B cell (primary cell): ENCODE results near the gene IDH2. TPM values are rescaled to one million over a fixed set of nuclear protein-coding genes. Genes with fewer than 3 reads are reported as not detected.
"Not testable (repeated sequence)": the region's sequence is repeated elsewhere in the genome, so short reads cannot be mapped to it uniquely, and the experiment has no call there.

Experiments
- ATAC-seq: fragments of 200-7000 bp; cut with Tn5 transposase; one replicate; pipeline ENCODE4 v1.10.0; 2021; ENCODE audit warnings: low read depth, mild to moderate bottlenecking, moderate number of reproducible peaks, moderate library complexity
- CTCF ChIA-PET: fragments of 350-600 bp; sonication (Branson Sonifier 250); formaldehyde crosslinking; loops from one replicate; lab custom pipeline; 2021; ENCODE audit warnings: antibody characterized with exemption, inconsistent platforms; lab: Charles Lee
- POLR2A ChIA-PET: fragments of 350-600 bp; sonication (Branson Sonifier 250); formaldehyde crosslinking; loops from one replicate; lab custom pipeline; 2021; ENCODE audit warnings: antibody characterized with exemption; lab: Charles Lee
- DNase-seq: peaks from one replicate; pipeline ENCODE4 v3.0.0; 2013
- H2AFZ ChIP-seq: 2 replicates; pipeline ENCODE4 v1.6.1; 2012; ENCODE audit warnings: mild to moderate bottlenecking, low read depth, low read length; ENCODE audit not compliant: insufficient read depth, poor library complexity, severe bottlenecking
- H3K27ac ChIP-seq, 2 donors: 1 replicate in 1 of 2; 2 replicates in 1 of 2; pipeline ENCODE4 v1.5.1; 2012 to 2013; ENCODE audit warnings: low read length in 2 of 2, mild to moderate bottlenecking in 2 of 2, moderate library complexity in 1 of 2
- H3K27me3 ChIP-seq, 4 experiments: fragments of 200-600 bp in 1 of 4; sonication (generic) in 1 of 4; replicated peaks in 1 of 4; 1 replicate in 2 of 4; 2 replicates in 2 of 4; pipeline versions ENCODE4 v1.6.1 to v1.7.0; 2013 to 2016; ENCODE audit warnings: low read length in 3 of 4, mild to moderate bottlenecking in 2 of 4, mixed read lengths in 1 of 4, moderate library complexity in 1 of 4; ENCODE audit not compliant: insufficient read depth in 4 of 4, control insufficient read depth in 3 of 4; ENCODE audit errors: control extremely low read depth in 1 of 4
- H3K36me3 ChIP-seq, 2 experiments: replicated peaks in 1 of 2; 1 replicate in 1 of 2; 2 replicates in 1 of 2; pipeline versions ENCODE4 v1.6.1 to v1.7.1; 2013; ENCODE audit warnings: low read length in 1 of 2; ENCODE audit not compliant: insufficient read depth in 2 of 2, control insufficient read depth in 1 of 2; ENCODE audit errors: control extremely low read depth in 1 of 2, extremely low read depth in 1 of 2
- H3K4me1 ChIP-seq, 2 donors: fragments of 200-600 bp in 1 of 2; sonication (generic) in 1 of 2; 1 replicate in 1 of 2; 2 replicates in 1 of 2; pipeline versions ENCODE4 v1.5.1 to v1.6.1; 2013 to 2017; ENCODE audit warnings: low read length in 2 of 2; ENCODE audit not compliant: control insufficient read depth in 2 of 2, insufficient read depth in 2 of 2
- H3K4me2 ChIP-seq: replicated peaks from 2 replicates; pipeline ENCODE3; 2012; ENCODE audit warnings: mild to moderate bottlenecking, low read depth, low read length; ENCODE audit not compliant: poor library complexity, severe bottlenecking
- H3K4me3 ChIP-seq, 5 experiments: fragments of 200-600 bp in 1 of 5; sonication (generic) in 1 of 5; 1 replicate in 3 of 5; 2 replicates in 2 of 5; pipeline versions ENCODE4 v1.5.1 to v1.7.0; 2011 to 2016; ENCODE audit warnings: low read length in 4 of 5, mild to moderate bottlenecking in 4 of 5, low read depth in 2 of 5, control low read depth in 1 of 5, moderate library complexity in 1 of 5; ENCODE audit not compliant: insufficient read depth in 1 of 5; ENCODE audit errors: control extremely low read depth in 1 of 5, extremely low read depth in 1 of 5
- H3K79me2 ChIP-seq: fragments of 200-600 bp; sonication (generic); one replicate; pipeline ENCODE4 v1.6.0; 2016; ENCODE audit warnings: low read length; ENCODE audit not compliant: control insufficient read depth, insufficient read depth
- H3K9ac ChIP-seq: fragments of 200-600 bp; sonication (generic); 2 replicates; pipeline ENCODE4 v1.6.1; 2017; ENCODE audit warnings: mild to moderate bottlenecking, low read length, moderate library complexity
- H3K9me3 ChIP-seq, 3 donors: one replicate each; pipeline versions ENCODE4 v1.6.1 to v1.7.1; 2013; ENCODE audit warnings: low read length in 2 of 3; ENCODE audit not compliant: control insufficient read depth in 2 of 3, insufficient read depth in 1 of 3; ENCODE audit errors: control extremely low read depth in 1 of 3
- H4K20me1 ChIP-seq: 2 replicates; pipeline ENCODE4 v1.6.0; 2012; ENCODE audit warnings: mild to moderate bottlenecking, low read length; ENCODE audit not compliant: insufficient read depth, control insufficient read depth, poor library complexity, severe bottlenecking
- H3K27ac Mint-ChIP-seq: one replicate; pipeline ENCODE4 v1.8.0; 2021; ENCODE audit warnings: mixed read lengths
- H3K27me3 Mint-ChIP-seq: one replicate; pipeline ENCODE4 v1.8.0; 2021; ENCODE audit warnings: mixed read lengths
- H3K4me1 Mint-ChIP-seq: one replicate; pipeline ENCODE4 v1.8.0; 2021; ENCODE audit warnings: mixed read lengths
- H3K4me3 Mint-ChIP-seq: one replicate; pipeline ENCODE4 v1.8.0; 2021; ENCODE audit warnings: mixed read lengths
- H3K9me3 Mint-ChIP-seq: one replicate; pipeline ENCODE4 v1.8.0; 2022; ENCODE audit warnings: mixed read lengths; ENCODE audit not compliant: insufficient read depth
- EZH2 ChIP-seq: IDR thresholded peaks from 2 replicates; pipeline ENCODE4 v1.6.1; 2012; ENCODE audit warnings: borderline replicate concordance, low read depth, mild to moderate bottlenecking, moderate library complexity, low read length; ENCODE audit not compliant: insufficient read depth, poor library complexity, severe bottlenecking
- WGBS: methylation state at CpG from one replicate; pipeline ENCODE4 v1.1.5; 2013; ENCODE audit warnings: missing lambda C conversion rate; ENCODE audit not compliant: insufficient coverage; 5-methylcytosine and 5-hydroxymethylcytosine counted together
- intact Hi-C: fragments of 100-400 bp; cut with micrococcal nuclease; formaldehyde crosslinking; loops from one replicate; pipeline ENCODE4 v1.10.0; 2022
- polyA plus RNA-seq: library from polyadenylated mRNA; depleted of rRNA; stranded (reverse); fragments of >200 nt; gene quantifications from 2 replicates; pipeline ENCODE4 v1.2.3, GENCODE V29; 2012
- total RNA-seq, 2 donors: library from RNA; stranded (reverse); fragments of 120-200 nt in 1 of 2; gene quantifications; 1 replicate in 1 of 2; 2 replicates in 1 of 2; pipeline versions ENCODE4 v1.2.3 to v1.2.4, GENCODE V29; 2013 to 2022
- TF ChIP-seq, protein P1 (sequence below): fragments of 200-600 bp; IDR thresholded peaks from one replicate; pipeline ENCODE4 v1.8.0; 2022; ENCODE audit warnings: antibody characterized with exemption, mild to moderate bottlenecking

IDH2 gene
- total and polyA plus RNA-seq, 2 donors (not counting 1 experiment from before 2014, with no cell fraction given): 30.7 to 35.8 TPM

DNA sequence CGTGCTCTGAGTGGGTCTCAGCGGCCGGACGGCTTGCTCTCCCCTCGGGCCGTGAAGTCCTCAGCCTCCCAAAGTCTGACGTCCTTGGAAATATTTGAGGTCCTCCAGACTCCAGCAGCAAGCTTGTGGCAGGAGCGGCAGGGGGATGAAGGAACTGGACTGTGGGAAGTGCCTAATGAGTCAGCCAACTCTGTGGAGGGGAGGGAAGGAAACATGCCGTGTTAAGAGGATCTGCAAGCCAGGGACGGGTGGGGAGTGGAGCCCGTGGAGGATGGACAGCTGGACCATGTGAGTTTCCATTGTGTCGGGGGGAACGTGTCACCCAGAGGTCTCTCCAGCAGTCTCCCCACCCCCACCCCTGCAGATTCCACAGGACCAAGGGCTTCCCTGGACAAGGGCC lies 39.4 kb upstream of the IDH2 start:
- Mint-ChIP-seq H3K4me1 (peaks cover 3% of the 10 kb centered on the region), H3K27me3 (peaks cover 8% of the 10 kb centered on the region), H3K9me3 (no peaks in the 10 kb centered on the region), H3K4me3 (no peak overlapping the region), H3K27ac (no peak overlapping the region)
- no peak overlapping the region for H3K4me2 ChIP-seq
- no peak overlapping the region for H3K4me3 ChIP-seq
- WGBS: 90% methylated on average over 13 of the region's 13 CpGs
- POLR2A ChIA-PET: no interaction called here
- H3K36me3 ChIP-seq: no peaks in the 10 kb centered on the region
- peaks cover 0 to 6% (median 0%) of the 10 kb centered on the region in 3 donors for H3K9me3 ChIP-seq
- DNase-seq (no peak), ATAC-seq (no peak)
- intact Hi-C loops: no loop called here
- H4K20me1 ChIP-seq: no peaks in the 10 kb centered on the region
- no peak overlapping the region for H3K27ac ChIP-seq
- H3K79me2 ChIP-seq: no peaks in the 10 kb centered on the region
- no peaks in the 10 kb centered on the region for H3K27me3 ChIP-seq
- CTCF ChIA-PET: interaction anchor here (1.1 to 3.5 kb wide), 7 partner anchors 12 to 160 kb away, joined by 3 to 28 read pairs (median 11); no protein-coding TSS in a partner anchor
- peaks cover 0 to 6% of the 10 kb centered on the region in 2 donors for H3K4me1 ChIP-seq
- H3K9ac ChIP-seq: no peak overlapping the region
- H2AFZ ChIP-seq: no peak overlapping the region
- TF ChIP-seq, protein P1, sequence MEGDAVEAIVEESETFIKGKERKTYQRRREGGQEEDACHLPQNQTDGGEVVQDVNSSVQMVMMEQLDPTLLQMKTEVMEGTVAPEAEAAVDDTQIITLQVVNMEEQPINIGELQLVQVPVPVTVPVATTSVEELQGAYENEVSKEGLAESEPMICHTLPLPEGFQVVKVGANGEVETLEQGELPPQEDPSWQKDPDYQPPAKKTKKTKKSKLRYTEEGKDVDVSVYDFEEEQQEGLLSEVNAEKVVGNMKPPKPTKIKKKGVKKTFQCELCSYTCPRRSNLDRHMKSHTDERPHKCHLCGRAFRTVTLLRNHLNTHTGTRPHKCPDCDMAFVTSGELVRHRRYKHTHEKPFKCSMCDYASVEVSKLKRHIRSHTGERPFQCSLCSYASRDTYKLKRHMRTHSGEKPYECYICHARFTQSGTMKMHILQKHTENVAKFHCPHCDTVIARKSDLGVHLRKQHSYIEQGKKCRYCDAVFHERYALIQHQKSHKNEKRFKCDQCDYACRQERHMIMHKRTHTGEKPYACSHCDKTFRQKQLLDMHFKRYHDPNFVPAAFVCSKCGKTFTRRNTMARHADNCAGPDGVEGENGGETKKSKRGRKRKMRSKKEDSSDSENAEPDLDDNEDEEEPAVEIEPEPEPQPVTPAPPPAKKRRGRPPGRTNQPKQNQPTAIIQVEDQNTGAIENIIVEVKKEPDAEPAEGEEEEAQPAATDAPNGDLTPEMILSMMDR: no peak
- no peak for TF ChIP-seq EZH2

DNA sequence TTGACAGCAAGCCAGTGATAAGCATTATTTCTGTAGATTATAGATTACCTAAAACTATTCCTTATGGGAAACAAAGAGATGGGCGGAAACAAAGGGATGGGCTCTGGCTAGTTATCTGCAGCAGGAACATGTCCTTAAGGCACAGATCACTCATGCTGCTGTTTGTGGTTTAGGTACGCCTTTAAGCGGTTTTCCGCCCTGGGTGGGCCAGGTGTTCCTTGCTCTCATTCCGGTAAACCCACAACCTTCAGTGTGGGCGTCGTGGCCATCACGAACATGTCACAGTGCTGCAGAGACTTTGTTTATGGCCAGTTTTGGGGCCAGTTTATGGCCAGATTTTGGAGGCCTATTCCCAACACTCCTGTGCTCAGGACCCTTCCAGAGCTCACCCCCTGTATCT lies 37.3 kb upstream of the IDH2 start:
- H3K9me3 Mint-ChIP-seq, H3K79me2 ChIP-seq, intact Hi-C loops, H4K20me1 ChIP-seq, DNase-seq, H3K4me1 Mint-ChIP-seq, H2AFZ ChIP-seq, H3K4me3 ChIP-seq, H3K9ac ChIP-seq, ATAC-seq, H3K4me1 ChIP-seq, H3K4me3 Mint-ChIP-seq, POLR2A ChIA-PET, H3K27me3 ChIP-seq, H3K27me3 Mint-ChIP-seq, H3K27ac ChIP-seq, H3K4me2 ChIP-seq, H3K9me3 ChIP-seq, H3K36me3 ChIP-seq, H3K27ac Mint-ChIP-seq: not testable (repeated sequence)
- CTCF ChIA-PET: interaction anchor here (3.5 kb wide), 1 partner anchor 162 kb away, joined by 11 read pairs; no protein-coding TSS in a partner anchor
- WGBS: 82% methylated on average over 5 of the region's 8 CpGs
